Kidney capillary endothelial cell (primary cell): ENCODE measurements around the gene FBXO17.
A peak's percentile ranks its signal among the peaks of the same experiment; 100 is the strongest.
"Not testable (repeated sequence)": the region's sequence is repeated elsewhere in the genome, so short reads cannot be mapped to it uniquely, and the experiment has no call there.

Experiments
- DNase-seq: peaks from one replicate; pipeline ENCODE4 v3.0.0-alpha.2; 2018; ENCODE audit warnings: low spot score

The FBXO17 gene

DNA sequence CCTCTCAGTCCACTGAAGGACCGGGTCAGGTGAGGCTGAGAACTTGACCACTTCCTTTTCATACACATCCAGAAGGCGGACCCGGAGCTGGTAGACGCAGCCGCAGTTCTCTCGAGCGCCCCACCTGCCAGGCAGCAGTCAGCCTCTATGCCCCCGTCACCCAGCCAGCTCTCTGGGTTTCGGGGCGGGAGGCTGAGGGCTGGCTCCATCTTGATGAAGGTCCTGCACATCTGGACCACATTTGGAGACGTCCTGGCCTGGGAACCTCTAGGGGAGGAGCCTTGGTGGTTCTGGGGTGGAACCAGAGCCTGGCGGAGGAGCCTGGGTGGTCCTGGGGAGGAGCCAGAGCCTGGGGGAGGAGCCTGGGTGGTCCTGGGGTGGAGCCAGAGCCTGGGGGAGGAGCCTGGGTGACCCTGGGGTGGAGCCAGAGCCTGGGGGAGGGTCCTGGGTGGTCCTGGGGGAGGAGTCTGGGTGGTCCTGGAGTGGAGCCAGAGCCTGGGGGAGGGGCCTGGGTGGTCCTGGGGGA, 30.5 kb downstream of the FBXO17 start:
- no peak for DNase-seq

DNA sequence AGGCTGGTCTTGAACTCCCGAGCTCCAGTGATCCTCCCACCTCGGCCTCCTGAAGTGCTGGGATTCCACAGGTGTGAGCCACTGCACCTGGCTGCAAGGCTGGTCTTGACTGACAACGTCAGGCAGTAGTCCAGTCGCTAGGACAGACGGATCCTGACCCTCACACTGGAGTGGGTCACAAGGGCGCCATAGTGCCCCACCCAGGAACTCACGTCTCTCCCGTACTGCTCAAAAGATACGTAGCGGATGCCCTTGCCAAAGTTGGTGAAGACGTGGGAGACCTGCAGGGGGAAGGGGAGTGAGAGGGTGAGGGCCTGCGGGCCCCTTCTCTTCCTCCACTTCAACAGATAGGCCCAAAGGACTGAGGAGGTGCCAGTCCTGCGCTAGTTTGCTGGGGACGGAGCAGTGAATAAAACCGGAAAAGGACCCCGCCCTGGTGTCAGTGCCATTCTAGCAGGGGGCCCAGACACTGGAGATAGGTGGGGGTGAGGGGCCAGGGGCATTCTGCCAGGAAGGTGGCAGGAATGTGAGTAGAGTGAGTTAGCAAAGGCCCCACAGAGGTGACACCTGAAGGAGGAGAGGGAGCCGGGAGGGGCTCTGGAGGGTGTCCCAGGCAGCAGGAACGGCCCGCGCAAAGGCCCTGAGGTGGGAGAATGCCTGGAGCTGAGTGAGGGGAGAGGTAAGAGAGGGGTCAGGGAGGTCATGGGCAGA, 32.9 kb downstream of the FBXO17 start:
- DNase-seq: no peak

DNA sequence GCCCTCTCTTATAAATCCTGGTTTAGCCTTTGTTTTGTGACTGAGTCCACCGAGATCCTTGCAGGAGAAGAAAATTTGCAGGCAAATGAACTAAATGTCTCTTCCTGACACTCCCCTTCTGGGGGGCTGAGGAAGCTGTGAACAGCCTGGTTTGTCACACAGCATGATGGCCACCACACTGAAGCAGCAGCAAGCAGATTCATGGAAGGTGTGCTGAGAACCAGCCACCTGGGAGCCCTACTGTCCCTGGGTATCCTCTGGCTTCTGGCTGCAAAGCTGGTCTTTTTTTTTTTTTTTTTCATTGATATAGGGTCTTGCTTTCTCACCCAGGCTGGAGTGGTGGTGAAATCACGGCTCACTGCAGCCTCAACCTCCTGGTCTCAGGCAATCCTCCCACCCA, 33.6 kb downstream of the FBXO17 start:
- no peak for DNase-seq

DNA sequence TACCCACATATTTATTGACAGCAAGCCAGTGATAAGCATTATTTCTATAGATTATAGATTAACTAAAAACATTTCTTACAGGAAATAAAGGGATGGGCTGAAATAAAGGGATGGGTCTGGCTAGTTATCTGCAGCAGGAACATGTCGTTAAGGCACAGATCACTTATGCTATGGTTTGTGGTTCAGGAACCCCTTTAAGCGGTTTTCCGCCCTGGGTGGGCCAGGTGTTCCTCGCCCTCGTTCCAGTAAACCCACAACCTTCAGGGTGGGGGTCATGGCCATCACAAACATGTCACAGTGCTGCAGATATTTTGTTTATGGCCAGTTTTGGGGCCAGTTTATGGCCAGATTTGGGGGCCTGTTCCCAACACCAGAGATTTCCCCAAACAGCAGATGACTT, 34.1 kb downstream of the FBXO17 start:
- not testable (repeated sequence) for DNase-seq

DNA sequence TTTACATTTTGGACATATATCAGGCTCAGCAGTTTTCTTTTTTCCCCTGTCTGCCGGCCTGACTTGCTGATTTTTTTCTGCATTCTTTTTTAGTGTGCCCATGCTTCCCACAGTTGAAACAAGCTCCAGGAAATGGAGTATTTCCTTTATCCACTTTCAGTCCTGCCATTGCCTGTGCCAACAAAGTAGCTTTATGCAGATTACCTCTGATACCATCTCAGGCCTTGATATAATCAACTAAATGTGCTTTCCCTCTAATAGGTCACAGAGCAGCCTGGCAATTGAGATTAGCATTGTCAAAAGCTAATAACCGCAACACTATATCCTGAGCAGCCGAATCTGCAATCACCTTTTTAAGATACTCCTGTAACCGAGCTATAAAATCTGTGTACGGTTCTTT, 35.6 kb downstream of the FBXO17 start:
- DNase-seq: no peak

DNA sequence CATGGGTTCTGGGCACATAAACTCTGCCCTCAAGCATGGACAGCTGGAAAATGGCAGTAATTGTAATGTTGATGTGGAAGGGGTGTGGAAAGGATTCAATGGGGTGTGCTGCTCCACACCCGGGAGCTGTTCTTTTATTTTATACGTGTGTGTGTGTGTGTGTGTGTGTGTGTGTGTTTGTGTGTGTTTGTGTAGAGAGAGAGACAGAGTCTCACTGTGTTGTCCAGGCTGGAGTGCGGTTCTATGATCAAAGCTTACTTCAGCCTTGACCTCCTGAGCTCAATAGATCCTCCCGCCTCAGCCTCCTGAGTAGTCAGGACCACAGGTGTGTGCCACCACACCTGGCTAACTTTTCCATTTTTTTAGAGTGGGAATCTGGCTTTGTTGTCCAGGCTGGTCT, 42.0 kb downstream of the FBXO17 start:
- no peak for DNase-seq

DNA sequence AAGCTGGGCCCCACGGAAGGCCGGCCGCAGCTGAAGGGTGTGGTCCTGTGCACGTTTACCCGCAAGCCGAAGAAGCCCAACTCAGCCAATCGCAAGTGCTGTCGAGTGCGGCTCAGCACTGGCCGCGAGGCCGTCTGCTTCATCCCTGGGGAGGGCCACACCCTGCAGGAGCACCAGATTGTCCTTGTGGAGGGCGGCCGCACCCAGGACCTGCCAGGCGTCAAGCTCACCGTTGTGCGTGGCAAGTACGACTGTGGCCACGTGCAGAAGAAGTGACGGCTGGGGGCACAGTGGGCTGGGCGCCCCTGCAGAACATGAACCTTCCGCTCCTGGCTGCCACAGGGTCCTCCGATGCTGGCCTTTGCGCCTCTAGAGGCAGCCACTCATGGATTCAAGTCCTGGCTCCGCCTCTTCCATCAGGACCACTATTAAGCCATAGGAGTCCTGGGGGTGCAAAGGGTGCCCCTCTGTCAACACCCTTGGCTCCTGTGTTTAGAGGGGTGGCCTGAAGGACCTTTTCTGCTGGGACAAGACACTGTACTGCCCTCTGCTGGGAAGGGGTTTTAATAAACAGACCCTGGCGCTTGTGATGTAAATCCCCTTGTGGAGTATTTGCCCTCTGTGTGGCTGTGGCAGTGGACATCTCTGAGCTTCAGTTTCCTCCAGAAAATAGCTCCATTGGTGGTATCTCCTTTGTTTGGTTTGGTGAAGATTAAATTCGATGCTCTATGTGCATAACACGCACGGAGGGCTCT, 42.9 kb downstream of the FBXO17 start:
- no peak for DNase-seq

DNA sequence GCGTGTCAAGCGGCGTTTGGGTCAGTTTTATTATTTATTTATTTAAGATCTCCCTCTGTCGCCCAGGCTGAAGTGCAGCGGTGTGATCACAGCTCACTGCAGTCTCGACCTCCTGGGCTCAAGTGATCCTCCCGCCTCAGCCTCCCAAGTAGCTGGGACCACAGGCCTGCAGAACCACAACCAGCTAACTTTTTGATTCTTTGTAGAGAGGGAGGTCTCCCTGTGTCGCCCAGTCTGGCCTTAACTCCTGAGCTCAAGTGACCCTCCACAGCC, 44.1 kb downstream of the FBXO17 start:
- DNase-seq: no peak

DNA sequence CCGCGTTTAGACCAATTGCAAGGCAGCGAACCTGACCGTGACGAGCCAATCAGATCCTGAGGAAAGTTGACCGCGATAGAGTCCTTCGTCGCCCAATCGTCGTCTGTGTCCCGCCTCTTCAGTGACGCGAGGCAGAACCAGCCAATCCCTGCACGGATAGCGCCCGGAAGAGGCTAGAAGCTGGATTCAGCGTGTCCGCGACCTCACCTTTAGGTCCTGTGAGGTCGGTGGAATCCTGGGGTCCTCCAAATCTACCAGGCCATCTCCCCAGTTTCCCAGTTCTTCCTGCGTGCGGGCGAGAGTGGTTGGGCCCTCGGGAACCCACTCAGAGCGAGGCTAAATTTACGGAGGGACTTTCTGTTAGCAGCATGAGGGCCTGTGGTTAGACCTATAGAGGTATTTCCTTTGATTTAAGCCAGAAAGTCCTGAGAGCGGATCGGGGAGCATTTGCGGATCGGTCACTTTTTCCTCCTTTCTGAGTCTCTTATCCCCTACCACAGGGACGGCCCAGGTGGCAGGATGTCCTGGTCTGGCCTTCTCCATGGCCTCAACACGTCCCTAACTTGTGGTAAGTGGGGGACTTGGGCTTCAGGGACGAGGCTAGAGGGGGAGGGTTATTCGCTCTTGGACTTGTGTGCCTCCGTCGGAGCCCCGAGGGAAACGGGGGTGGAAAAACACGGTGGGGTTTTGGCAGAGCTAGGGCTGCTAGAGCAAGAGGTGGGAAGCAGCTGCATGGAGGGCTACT, 44.6 kb downstream of the FBXO17 start, which contains the start of gene MRPS12:
MRPS12 (plus strand) TSS at position 169 of the 745 bp plus-strand sequence; CDS start at position 520, 351 bp downstream.
- DNase-seq: peak; percentile 100

DNA sequence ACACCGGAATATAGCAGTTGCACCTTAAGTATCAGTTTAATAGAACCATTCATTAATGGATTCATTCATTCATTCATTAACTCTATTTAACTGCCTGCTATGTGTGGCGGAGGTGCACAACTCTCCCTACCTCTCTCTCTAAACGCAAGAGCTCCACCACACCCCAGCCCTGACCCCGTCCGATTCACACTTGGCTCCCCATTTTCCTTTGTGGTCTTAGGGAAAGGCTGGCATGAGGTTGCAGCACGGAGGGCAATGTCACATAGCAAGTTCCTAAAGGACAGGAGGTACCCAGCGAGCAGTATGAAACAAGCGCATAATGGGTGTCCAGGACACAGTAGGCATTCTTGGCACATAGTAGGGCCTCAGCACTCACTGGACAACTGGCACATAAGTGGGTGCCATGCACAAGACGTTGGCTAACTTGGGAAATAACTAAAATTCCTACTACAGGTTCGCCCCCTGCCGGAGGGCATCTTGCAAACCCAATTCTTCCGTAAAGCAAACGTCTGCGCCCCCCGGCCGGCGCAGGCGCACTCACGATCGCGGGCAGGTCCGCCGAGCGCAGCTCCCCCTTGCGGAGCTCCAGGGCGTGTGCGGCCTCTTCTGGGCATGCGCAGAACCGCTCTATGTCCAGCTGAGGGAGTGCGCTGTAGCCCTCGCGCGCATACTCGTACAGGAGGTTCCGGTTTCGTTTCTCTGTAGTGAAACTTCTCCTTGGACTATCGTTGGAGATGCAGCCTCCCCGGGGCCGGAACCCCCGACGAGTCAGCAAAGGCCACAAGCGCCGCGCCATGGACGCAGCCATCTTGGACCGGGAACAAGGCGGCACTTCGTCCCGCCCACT, 45.4 kb downstream of the FBXO17 start, which contains the start of gene SARS2:
SARS2 (minus strand) TSS at position 835 of the 847 bp plus-strand sequence; CDS start at position 808, 27 bp downstream.
- peak; percentile 94 for DNase-seq

DNA sequence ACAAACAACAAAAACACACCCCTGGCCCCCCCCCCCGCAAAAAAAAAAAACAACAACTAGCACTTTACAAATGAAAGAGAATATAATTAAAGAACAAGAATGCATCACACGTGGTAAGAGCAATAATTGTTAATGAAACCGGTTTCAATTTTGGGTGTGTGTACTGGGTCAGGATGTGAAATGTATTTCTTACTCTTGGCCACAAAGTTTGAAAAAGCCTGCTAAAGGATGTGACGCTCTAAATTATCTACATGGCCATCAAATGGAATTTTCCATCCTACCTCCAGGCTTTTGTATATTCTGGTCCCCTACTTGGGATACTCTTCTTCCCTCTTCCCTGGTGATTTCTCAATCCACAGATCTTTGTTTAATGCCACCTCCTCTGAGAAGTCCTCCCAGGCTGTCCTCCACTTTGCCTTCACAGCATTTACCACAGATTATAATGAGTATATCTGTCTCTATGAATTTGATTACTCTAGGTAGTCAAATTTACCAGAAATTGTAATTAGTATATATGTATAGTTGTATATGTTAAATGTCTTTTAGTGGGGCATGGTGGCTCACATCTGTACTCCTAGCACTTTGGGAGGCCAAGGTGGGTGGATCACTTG, 47.0 kb downstream of the FBXO17 start:
- DNase-seq: no peak

DNA sequence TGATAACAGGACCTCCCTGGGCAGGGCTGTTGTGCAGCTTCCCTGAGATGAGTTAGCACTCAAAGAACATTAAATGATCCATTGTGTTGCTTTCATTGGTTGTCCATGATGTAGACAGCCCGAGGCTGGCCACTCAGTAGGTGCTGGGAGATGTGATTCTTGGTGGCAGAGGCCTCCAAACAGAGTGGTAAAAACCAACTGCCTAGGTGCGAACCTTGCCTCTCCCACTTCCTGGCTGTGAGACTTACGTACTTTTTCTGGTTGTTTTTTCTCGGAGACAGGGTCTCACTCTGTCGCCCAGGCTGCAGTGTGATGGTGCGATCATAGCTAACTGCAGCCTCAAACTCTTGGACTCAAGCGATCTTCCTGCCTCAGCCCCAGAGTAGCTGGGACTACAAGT, 51.2 kb downstream of the FBXO17 start:
- DNase-seq: no peak

DNA sequence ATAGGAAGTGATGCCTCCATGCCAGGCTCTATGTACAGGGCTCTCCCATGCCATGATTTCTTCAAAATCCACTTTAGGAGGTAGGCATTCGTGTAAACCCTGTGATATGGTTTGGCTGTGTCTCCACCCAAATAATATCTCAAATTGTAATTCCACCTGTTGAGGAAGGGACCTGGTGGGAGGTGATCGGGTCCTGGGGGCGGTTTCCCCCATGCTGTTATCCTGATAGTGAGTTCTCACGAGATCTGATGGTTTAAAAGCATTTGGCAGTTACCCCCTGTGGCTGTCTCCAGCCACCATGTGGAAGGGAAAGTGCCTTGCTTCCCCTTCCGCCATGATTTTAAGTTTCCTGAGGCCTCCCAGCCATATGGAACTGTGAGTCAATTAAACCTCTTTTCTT, 53.1 kb downstream of the FBXO17 start:
- DNase-seq: no peak

DNA sequence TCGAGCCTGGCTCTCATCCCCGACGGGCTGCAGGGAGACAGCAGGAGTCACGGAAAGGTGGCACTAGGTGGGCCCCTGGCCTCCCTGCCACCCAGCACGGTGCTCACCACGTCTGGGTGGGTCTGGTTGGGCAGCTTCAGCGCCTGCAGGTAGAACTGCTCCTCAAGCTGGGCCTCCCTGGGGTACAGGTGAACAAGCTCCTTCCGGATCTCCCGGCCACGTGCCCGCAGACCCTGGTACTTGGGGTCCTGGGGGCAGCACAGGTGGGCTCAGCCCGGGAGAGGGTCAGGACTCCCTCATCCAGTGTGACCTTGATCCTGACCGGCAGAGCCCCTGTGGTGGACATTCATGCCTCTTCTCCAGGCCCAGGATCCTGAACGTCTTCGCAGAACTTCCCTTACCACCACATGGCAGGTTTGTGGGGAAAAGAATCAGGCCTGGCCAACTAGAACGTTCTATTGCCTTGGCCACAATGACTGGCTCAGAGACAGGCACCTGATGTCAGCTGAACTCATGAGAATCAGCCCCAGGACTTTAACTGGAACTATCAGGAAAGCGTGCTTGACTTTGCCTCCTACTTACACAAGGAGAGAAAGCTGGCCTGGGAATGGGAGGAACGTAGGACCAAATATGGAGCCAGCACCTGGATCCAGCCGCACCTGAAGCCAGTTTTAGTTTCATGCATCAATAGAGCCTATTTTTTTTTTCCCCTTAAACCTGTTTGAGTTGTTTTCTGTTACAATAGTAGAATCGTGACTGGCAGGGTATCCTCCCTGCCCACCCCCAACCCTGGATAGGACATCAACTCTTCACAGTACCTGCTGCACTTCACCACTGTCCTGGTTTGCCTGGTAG, 53.9 kb downstream of the FBXO17 start:
- DNase-seq: no peak

DNA sequence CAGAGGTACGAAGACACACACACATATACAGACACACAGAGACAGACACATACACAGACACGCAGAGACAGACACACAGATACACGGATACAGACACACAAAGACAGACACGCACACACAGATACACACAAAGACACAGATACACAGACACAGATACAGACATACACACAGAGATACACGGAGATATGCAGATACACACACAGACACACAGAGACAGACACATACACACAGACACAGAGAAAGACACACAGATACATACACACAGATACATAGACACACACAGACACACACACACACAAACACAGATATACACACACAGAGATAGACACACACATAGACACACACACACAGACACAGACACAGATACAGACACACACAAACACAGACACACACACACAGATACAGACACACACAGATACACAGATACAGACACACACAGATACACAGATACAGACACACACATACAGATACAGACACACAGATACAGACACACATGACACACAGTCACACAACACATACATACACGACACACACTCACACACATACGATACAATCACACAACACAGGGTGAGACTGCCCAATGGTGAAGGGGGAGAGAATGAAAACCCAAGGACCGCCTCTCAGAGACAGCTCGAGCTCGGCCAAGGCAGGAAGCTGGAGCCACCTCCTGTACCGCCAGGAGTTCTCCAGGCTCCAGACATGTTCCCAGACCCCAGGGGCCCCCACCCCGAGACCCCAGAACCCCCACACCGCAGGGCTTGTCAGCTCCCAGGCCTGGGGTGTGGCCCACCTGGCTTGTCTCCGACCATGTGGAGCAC, 54.7 kb downstream of the FBXO17 start:
- DNase-seq: no peak

DNA sequence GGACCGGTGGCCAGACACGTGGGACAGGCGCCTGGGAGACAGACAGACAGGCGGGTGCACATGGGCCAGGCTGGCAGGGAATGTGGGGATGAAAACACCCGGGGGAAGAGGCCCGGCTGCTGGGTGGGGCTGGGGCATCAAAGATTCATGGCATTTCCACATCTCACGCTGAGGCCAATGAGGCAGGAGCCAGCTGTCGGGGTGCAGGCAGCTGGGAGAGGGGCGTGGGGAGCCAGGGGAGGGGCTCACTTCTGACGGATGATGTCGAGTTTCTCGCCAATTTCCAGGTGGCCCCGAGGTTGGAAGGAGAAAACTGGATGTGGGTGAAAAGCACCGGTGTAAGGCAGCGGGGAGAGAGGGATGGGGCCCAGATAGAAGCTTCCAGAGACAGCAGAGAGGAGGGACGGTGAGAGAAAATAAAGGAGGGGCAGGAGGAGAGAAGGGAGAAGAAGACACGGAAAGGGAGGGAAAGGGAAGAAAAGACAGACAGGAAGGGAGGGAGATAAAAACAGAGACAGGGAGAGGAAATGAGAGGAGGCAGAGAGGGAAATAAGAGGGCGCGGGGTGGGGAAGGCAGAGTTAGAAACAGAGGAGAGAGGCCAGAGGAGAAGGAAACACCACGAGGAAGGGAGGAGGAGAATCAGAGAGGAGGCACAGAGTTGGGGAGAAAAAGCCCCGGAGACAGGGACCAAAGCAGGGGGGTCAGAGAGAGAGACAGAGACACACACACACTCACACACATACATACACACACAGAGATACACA, 55.5 kb downstream of the FBXO17 start:
- no peak for DNase-seq

DNA sequence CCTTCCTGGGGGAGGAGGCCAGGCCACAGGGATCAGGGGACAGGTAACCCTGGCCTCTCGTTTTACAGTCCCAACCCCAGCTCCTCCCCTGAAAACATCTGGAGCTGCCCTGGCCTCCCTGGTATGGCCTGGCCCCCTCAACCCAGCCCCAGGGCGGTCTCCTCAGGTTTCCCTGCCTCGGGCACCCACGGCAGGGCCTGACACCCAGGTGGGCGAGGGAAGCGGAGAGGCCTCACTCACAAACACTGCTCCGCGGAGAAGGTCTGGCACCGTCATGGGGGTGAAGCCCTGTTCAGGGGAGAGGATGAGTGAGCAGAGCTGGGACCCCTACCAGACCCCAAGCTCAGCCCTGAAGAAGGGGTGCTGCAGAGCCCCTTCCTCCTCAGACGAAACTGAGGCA, 57.0 kb downstream of the FBXO17 start:
- no peak for DNase-seq

DNA sequence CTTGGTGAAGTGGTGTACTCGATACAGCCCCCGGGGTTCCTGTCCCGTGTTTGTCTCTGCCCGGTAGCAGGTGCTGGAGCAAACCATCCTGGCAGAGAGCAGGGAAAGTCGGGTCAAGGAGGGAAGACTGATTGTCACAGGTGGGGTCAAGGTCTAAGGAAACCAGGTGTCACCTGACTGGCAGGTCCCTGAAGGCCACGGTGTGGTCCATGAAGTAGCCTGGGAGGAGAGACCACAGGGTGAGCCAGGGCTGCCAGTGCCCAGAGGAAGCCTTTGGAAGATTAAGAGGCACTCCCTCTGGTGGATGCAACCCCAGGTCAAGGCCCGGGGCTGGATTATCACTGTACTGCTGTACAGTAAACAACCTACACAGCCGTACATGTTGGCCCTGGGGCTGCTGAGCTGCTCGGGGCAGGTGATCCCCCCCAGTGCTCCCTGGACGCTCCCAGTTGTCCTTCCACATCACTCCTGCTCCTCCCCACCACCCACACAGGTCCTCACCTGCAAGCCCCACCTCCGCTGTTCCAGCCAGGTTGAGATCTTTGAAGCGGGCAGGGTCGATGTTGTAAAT, 57.5 kb downstream of the FBXO17 start:
- no peak for DNase-seq
